Measurements from ENCODE around the gene AMN1. TPM values are rescaled to one million over a fixed set of nuclear protein-coding genes. Genes with fewer than 3 reads are reported as not detected.
"Not testable (repeated sequence)": the region's sequence is repeated elsewhere in the genome, so short reads cannot be mapped to it uniquely, and the experiment has no call there.

AMN1 gene
- total RNA-seq, 1 donor from 2014 or later = 31.9 TPM

DNA sequence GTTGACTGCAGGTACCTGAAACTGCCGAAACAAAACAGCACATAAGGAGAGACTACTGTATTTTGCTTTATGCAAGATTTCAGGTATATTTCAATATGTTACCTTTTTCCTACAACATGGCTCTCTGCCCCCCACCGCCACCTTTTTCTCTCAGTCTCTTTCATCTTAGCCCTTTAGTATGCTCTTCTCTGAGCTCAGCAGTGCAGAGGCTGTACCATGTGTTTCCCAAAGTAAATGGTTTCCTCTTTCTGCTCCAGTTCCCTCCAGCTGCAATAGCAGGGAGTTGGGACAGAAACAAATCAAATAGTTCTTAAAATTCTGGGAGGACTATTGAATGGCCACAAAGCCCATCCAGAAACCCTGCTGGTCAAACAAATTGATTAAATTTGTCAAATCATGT is 4.3 kb downstream of the AMN1 start:
- TF ChIP-seq, protein P1, sequence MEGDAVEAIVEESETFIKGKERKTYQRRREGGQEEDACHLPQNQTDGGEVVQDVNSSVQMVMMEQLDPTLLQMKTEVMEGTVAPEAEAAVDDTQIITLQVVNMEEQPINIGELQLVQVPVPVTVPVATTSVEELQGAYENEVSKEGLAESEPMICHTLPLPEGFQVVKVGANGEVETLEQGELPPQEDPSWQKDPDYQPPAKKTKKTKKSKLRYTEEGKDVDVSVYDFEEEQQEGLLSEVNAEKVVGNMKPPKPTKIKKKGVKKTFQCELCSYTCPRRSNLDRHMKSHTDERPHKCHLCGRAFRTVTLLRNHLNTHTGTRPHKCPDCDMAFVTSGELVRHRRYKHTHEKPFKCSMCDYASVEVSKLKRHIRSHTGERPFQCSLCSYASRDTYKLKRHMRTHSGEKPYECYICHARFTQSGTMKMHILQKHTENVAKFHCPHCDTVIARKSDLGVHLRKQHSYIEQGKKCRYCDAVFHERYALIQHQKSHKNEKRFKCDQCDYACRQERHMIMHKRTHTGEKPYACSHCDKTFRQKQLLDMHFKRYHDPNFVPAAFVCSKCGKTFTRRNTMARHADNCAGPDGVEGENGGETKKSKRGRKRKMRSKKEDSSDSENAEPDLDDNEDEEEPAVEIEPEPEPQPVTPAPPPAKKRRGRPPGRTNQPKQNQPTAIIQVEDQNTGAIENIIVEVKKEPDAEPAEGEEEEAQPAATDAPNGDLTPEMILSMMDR (IDR thresholded peaks at IDR 0.05; ENCODE audit: unreplicated experiment) = no peak
- Mint-ChIP-seq H3K36me3 (ENCODE audit: insufficient read depth) (peaks cover 32% of the 10 kb centered on the region), H3K9me3 (ENCODE audit: low read depth) (peaks cover 5% of the 10 kb centered on the region), H3K4me3 (ENCODE audit: low read depth) (no peak overlapping the region), H3K27me3 (no peaks in the 10 kb centered on the region), H3K4me1 (ENCODE audit: low read depth) (peaks cover 40% of the 10 kb centered on the region), H3K27ac (peak overlapping the region; percentile 14)
- no peak for DNase-seq (ENCODE audit: low spot score, unreplicated experiment)

DNA sequence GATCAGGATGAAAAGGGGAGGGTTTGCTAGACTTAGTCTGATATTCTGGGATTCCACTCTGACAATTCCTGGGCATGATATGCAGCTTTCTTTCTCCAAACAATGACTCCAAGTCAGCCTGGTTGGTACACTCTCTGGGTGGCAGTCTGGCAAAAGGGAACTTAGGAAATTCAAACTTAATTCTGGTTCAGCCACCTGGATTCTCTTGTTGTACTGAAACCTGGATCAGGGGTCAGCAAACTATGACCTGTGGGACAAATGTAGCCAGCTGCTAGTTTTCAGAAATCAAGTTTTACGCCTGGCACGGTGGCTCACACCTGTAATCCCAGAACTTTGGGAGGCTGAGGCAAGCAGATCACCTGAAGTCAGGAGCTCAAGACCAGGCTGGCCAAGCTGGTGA is 6.2 kb downstream of the AMN1 start:
- Mint-ChIP-seq H3K27me3 (no peaks in the 10 kb centered on the region), H3K27ac (no peak overlapping the region), H3K4me1 (ENCODE audit: low read depth) (peaks cover 33% of the 10 kb centered on the region), H3K4me3 (ENCODE audit: low read depth) (no peak overlapping the region), H3K9me3 (ENCODE audit: low read depth) (peaks cover 10% of the 10 kb centered on the region), H3K36me3 (ENCODE audit: insufficient read depth) (peaks cover 46% of the 10 kb centered on the region)
- TF ChIP-seq, protein P1 (IDR thresholded peaks at IDR 0.05; ENCODE audit: unreplicated experiment) = no peak
- no peak for DNase-seq (ENCODE audit: low spot score, unreplicated experiment)

DNA sequence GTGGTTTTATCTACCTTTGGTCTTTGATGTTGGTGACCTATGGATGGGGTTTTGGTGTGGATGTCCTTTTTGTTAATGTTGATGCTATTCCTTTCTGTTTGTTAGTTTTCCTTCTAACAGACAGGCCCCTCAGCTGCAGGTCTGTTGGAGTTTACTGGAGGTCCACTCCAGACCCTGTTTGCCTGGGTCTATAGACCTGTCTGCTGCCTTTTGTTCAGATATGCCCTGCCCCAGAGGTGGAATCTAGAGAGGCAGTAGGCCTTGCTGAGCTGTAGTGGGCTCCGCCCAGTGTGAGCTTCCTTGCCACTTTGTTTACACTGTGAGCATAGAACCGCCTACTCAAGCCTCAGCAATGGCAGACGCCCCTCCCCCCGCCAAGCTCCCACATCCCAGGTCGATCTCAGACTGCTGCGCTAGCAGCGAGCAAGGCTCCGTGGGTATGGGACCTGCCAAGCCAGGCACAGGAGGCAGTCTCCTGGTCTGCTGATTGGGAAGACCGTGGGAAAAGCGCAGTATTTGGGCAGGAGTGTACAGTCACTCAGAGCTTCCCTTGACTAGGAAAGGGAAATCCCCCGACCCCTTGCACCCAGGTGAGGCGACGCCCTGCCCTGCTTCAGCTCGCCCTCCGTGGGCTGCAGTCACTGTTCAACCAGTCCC is 10.2 kb downstream of the AMN1 start:
- H3K36me3 Mint-ChIP-seq (ENCODE audit: insufficient read depth) = peaks cover 48% of the 10 kb centered on the region
- H3K4me3 Mint-ChIP-seq (ENCODE audit: low read depth); DNase-seq (ENCODE audit: low spot score, unreplicated experiment); H3K27me3 Mint-ChIP-seq; H3K27ac Mint-ChIP-seq: not testable (repeated sequence)
- H3K4me1 Mint-ChIP-seq (ENCODE audit: low read depth) = peaks cover 35% of the 10 kb centered on the region
- peaks cover 15% of the 10 kb centered on the region for H3K9me3 Mint-ChIP-seq (ENCODE audit: low read depth)

- not testable (repeated sequence) for H3K27me3 Mint-ChIP-seq; DNase-seq (ENCODE audit: low spot score, unreplicated experiment); H3K4me3 Mint-ChIP-seq (ENCODE audit: low read depth)
- H3K36me3 Mint-ChIP-seq (ENCODE audit: insufficient read depth) = peaks cover 41% of the 10 kb centered on the region
- peaks cover 15% of the 10 kb centered on the region for H3K9me3 Mint-ChIP-seq (ENCODE audit: low read depth)
- peaks cover 26% of the 10 kb centered on the region for H3K4me1 Mint-ChIP-seq (ENCODE audit: low read depth)
- peak overlapping the region; percentile 91 for H3K27ac Mint-ChIP-seq
These were observed 11.8 kb downstream of the AMN1 start for GRCh38 chr12:31716998-31717397.

GRCh38 chr12:31715283-31715825 is 13.5 kb downstream of the AMN1 start:
- Mint-ChIP-seq H3K4me1 (ENCODE audit: low read depth) (peaks cover 18% of the 10 kb centered on the region), H3K9me3 (ENCODE audit: low read depth) (peaks cover 17% of the 10 kb centered on the region), H3K4me3 (ENCODE audit: low read depth) (peak overlapping the region; percentile 0), H3K27ac (peak overlapping the region; percentile 92), H3K27me3 (no peaks in the 10 kb centered on the region), H3K36me3 (ENCODE audit: insufficient read depth) (peaks cover 36% of the 10 kb centered on the region)
- TF ChIP-seq, protein P1 (IDR thresholded peaks at IDR 0.05; ENCODE audit: unreplicated experiment) = no peak
- no peak for DNase-seq (ENCODE audit: low spot score, unreplicated experiment)

GRCh38 chr12:31714406-31715271 is 14.2 kb downstream of the AMN1 start:
- H3K27ac Mint-ChIP-seq = peak overlapping the region; percentile 92
- H3K4me3 Mint-ChIP-seq (ENCODE audit: low read depth) = peak overlapping the region; percentile 0
- H3K9me3 Mint-ChIP-seq (ENCODE audit: low read depth) = peaks cover 22% of the 10 kb centered on the region
- DNase-seq (ENCODE audit: low spot score, unreplicated experiment) = no peak
- H3K36me3 Mint-ChIP-seq (ENCODE audit: insufficient read depth) = peaks cover 39% of the 10 kb centered on the region
- TF ChIP-seq, protein P1 (IDR thresholded peaks at IDR 0.05; ENCODE audit: unreplicated experiment) = no peak
- H3K4me1 Mint-ChIP-seq (ENCODE audit: low read depth) = peaks cover 18% of the 10 kb centered on the region
- H3K27me3 Mint-ChIP-seq = no peaks in the 10 kb centered on the region
